Heart right ventricle (tissue), 16 donors: ENCODE data around the gene ATRN. TPM values are rescaled to one million over a fixed set of nuclear protein-coding genes. Genes with fewer than 3 reads are reported as not detected.

ENCODE experiments used
- ATAC-seq, 8 donors: fragments of 200-7000 bp; cut with Tn5 transposase; one replicate each; pipeline ENCODE4 v1.9.1; 2020; ENCODE audit warnings: mild to moderate bottlenecking in 8 of 8, moderate library complexity in 8 of 8, moderate number of reproducible peaks in 1 of 8
- DNase-seq, 2 donors: peaks; one replicate each; pipeline ENCODE4 v3.0.0-alpha.2; 2020
- H3K27ac ChIP-seq, 10 donors: fragments of 200-600 bp; sonication (generic) in 2 of 10; one replicate each; pipeline versions ENCODE4 v1.5.0 to v1.8.0; 2020 to 2022; ENCODE audit warnings: mild to moderate bottlenecking in 3 of 10
- H3K27me3 ChIP-seq, 7 donors: fragments of 200-600 bp; one replicate each; pipeline ENCODE4 v1.8.0; 2021 to 2022; ENCODE audit warnings: mild to moderate bottlenecking in 2 of 7
- H3K36me3 ChIP-seq, 9 donors: fragments of 200-600 bp; sonication (generic) in 1 of 9; one replicate each; pipeline versions ENCODE4 v1.5.0 to v1.8.0; 2020 to 2022; ENCODE audit warnings: mild to moderate bottlenecking in 2 of 9
- H3K4me1 ChIP-seq, 9 donors: fragments of 200-600 bp; sonication (generic) in 1 of 9; one replicate each; pipeline versions ENCODE4 v1.5.0 to v1.8.0; 2020 to 2022; ENCODE audit warnings: mild to moderate bottlenecking in 4 of 9
- H3K4me3 ChIP-seq, 10 donors: fragments of 200-600 bp; sonication (generic) in 2 of 10; one replicate each; pipeline versions ENCODE4 v1.5.0 to v1.8.0; 2020 to 2022; ENCODE audit warnings: mild to moderate bottlenecking in 7 of 10, moderate library complexity in 2 of 10
- H3K9me3 ChIP-seq, 11 donors: fragments of 200-600 bp in 10 of 11; sonication (generic) in 2 of 11; one replicate each; pipeline versions ENCODE4 v1.5.0 to v1.8.0; 2013 to 2022; ENCODE audit warnings: mild to moderate bottlenecking in 2 of 11, control low read depth in 1 of 11, moderate library complexity in 1 of 11
- WGBS, 2 donors: extraction: QIAGEN DNeasy Blood & Tissue Kit; methylation state at CpG; one replicate each; pipeline ENCODE4 v1.1.7; 2013; ENCODE audit warnings: inconsistent platforms in 1 of 2; 5-methylcytosine and 5-hydroxymethylcytosine counted together
- intact Hi-C, 10 donors: fragments of 100-400 bp; cut with DNase I; formaldehyde crosslinking; loops; one replicate each; pipeline versions ENCODE4 v1.11.1 to v1.14.2; 2022
- polyA plus RNA-seq, 2 donors: library from polyadenylated mRNA; stranded (reverse); fragments of 200-250 nt; gene quantifications; one replicate each; pipeline ENCODE4 v1.2.3, GENCODE V29; 2013
- total RNA-seq, 10 donors: library from RNA; stranded (reverse); fragmentation: NEBNext Ultra II Directional in 3 of 10; extraction: Animal tissue kit (Norgen Biotek cat#: 25700) in 3 of 10; gene quantifications; one replicate each; pipeline versions ENCODE4 v1.2.1 to v1.2.4, GENCODE V29; 2021 to 2023
- TF ChIP-seq, protein P1 (sequence below), 9 donors: fragments of 200-600 bp; sonication (generic) in 2 of 9; IDR thresholded peaks; one replicate each; pipeline versions ENCODE4 v1.5.0 to v1.8.0; 2021 to 2022; ENCODE audit warnings: antibody characterized with exemption in 9 of 9, mild to moderate bottlenecking in 5 of 9, moderate library complexity in 1 of 9
- donor health status: Arrhythmogenic right ventricular cardiomyopathy.
- donor health status: ischemic (EF 13 %, LVEDD 7.1; RV severe dilation, severe dysfunction).
- donor health status: healthy with polysubstance abuse.
- donor health status: DM: no; HTN: yes; CAD: no.
- donor health status: DM: no; HTN: no; CAD: no.
- donor health status: ischemic (EF 25% LVEDD 6.9; RV normal size, moderate dysfunction).
- donor health status: ischemic (EF 25% LVEDD 5.7; RV mildly dilated, moderate dysfunction).
- donor health status: healthy.
- donor health status: DM: yes; HTN: yes; CAD: no.
- donor health status: Ischemic cardiomyopathy.
- donor health status: ischemic (EF 35%, LVEDD 5.7; RV mildly dilated, moderate dysfunction).
- donor health status: nonischemic (EF 11% LVEDD 7.7; RV severe dilation, severe dysfunction).
- donor health status: DM: yes; HTN: yes; CAD: no.
- donor health status: PGD.
- donor health status: ischemic (EF 29% LVEDD 5.4; RV normal size, mild dysfunction).
- donor health status: nonischemic (EF 23%, LVEDD 6.1; RV moderate dilation, normal function).

ATRN gene
- total and polyA plus RNA-seq, 12 donors = 4.6 to 44.0 (median 37.8) TPM

DNA sequence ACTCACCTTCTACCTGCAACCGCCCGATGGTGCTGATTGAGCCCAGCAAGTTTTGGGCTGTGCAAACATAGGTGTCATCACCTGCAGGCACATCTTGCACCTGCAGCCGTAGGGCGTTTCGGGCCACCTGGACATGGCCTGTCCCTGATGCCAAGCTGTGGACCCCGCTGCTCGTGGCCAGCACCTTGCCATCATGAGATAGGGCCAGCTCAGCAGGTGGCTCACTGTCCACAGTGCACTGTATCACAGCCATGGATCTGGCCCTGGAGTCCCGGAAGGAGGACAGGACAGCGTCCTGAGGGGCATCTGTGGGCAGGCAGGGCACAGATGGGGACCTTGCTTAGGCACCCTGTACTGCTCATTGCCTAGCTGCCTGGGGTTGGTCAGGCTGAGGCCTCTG is 221.1 kb downstream of the ATRN start:
- DNase-seq (no peak), ATAC-seq (no peak)
- intact Hi-C loops = no loop called here
- Histone ChIP-seq H3K4me3 (no peak overlapping the region), H3K36me3 (peaks cover 0 to 42% (median 0%) of the 10 kb centered on the region in 9 donors), H3K4me1 (peaks cover 2 to 8% (median 6%) of the 10 kb centered on the region in 9 donors), H3K27me3 (no peaks in the 10 kb centered on the region), H3K9me3 (peaks cover 0 to 7% (median 0%) of the 10 kb centered on the region in 11 donors), H3K27ac (no peak overlapping the region)
- TF ChIP-seq, protein P1, sequence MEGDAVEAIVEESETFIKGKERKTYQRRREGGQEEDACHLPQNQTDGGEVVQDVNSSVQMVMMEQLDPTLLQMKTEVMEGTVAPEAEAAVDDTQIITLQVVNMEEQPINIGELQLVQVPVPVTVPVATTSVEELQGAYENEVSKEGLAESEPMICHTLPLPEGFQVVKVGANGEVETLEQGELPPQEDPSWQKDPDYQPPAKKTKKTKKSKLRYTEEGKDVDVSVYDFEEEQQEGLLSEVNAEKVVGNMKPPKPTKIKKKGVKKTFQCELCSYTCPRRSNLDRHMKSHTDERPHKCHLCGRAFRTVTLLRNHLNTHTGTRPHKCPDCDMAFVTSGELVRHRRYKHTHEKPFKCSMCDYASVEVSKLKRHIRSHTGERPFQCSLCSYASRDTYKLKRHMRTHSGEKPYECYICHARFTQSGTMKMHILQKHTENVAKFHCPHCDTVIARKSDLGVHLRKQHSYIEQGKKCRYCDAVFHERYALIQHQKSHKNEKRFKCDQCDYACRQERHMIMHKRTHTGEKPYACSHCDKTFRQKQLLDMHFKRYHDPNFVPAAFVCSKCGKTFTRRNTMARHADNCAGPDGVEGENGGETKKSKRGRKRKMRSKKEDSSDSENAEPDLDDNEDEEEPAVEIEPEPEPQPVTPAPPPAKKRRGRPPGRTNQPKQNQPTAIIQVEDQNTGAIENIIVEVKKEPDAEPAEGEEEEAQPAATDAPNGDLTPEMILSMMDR (IDR thresholded peaks at IDR 0.05) = no peak
- 89 to 95% methylated on average over 9 of the region's 9 CpGs for WGBS, 2 donors

DNA sequence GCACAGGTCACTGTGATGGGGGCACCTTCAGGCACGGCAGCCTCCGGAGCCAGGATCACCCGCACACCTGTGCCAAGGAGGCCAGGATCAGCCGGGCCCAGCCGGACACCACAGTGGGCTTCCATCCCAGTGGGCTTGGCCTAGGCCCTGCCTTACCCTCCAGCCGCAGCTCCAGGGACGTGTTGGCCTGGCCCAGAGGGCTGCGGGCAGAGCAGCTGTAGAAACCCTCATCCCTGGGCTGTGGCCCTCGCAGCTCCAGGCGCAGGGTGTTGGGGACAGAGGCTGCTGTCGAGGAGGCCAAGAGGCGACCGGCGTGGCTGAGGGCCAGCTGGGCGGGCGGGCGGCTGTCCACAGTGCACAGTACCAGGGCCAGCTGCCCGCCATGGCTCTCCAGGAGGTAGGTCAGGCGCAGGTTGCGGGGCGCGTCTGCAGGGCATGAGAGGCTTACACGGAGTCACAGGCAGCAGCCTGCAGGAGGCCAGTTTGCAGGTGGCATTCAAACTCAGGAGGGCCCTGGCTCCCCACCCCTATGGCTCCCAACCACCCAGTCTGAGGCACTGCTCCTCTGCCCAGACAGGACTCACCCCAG is 222.0 kb downstream of the ATRN start:
- TF ChIP-seq, protein P1 (IDR thresholded peaks at IDR 0.05) = no peak
- DNase-seq = no peak
- no peaks in the 10 kb centered on the region for H3K4me1 ChIP-seq

DNA sequence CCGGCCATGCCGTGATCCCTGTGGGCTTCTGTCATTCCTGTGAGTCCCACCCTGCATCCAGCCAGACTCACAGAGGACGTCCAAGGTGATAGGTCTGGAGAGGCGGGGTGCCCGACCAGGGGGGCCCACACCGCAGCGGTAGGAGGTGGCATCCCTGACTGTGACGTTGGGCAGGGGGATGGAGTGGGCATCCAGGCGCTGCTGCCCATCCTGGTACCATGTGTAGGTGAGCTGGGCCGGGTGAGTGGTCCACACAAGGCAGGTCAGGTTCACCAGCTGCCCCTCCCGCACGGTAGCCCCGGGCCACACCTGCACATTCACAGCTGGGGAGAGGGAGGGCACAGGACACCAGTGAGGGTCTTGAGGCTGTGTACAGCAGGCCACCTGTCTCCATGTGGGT is 222.6 kb downstream of the ATRN start:
- Histone ChIP-seq H3K27ac (no peak overlapping the region), H3K4me1 (no peaks in the 10 kb centered on the region), H3K27me3 (no peaks in the 10 kb centered on the region), H3K4me3 (no peak overlapping the region), H3K9me3 (peaks cover 0 to 7% (median 0%) of the 10 kb centered on the region in 11 donors), H3K36me3 (peaks cover 0 to 53% (median 0%) of the 10 kb centered on the region in 9 donors)
- intact Hi-C loops = no loop called here
- TF ChIP-seq, protein P1 (IDR thresholded peaks at IDR 0.05) = no peak
- ATAC-seq (no peak), DNase-seq (no peak)
- 90 to 93% methylated on average over 13 of the region's 13 CpGs for WGBS, 2 donors

More for the DNA sequence above, 222.0 kb downstream of the ATRN start:
- 94 to 95% methylated on average over 23 of the region's 23 CpGs for WGBS, 2 donors
- Histone ChIP-seq H3K27me3 (no peaks in the 10 kb centered on the region), H3K4me3 (no peak overlapping the region), H3K27ac (no peak overlapping the region), H3K9me3 (peaks cover 0 to 7% (median 0%) of the 10 kb centered on the region in 11 donors), H3K36me3 (peaks cover 0 to 50% (median 0%) of the 10 kb centered on the region in 9 donors)
- intact Hi-C loops = no loop called here
- ATAC-seq = no peak

DNA sequence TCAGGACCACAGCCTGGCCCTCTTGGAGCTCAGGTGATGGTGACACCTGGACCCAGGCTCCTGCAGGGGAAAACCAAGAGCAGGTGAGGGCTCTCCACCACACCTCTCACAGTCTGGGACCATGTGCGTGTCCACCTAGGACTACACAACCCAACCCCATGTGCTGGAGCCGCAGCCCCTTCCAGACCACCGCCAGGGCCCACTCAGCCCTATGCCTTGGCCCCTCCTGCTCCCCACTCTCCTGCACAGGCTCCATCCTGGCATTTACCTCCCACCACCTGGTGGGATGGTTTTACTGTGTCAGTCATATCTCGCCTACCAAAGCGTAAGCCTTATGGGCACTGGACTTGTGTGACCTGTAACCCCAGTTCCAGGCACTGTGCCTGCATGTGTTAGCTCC is 224.0 kb downstream of the ATRN start:
- no peak for DNase-seq
- intact Hi-C loops = no loop called here
- no peaks in the 10 kb centered on the region for H3K27me3 ChIP-seq

More for the DNA sequence above, 224.0 kb downstream of the ATRN start:
- Histone ChIP-seq H3K27ac (no peak overlapping the region), H3K9me3 (peaks cover 0 to 7% (median 0%) of the 10 kb centered on the region in 11 donors), H3K4me1 (no peaks in the 10 kb centered on the region), H3K4me3 (no peak overlapping the region), H3K36me3 (peaks cover 0 to 48% (median 0%) of the 10 kb centered on the region in 9 donors)
- no peak for ATAC-seq
- TF ChIP-seq, protein P1 (IDR thresholded peaks at IDR 0.05) = no peak
- 94 to 98% methylated on average over 5 of the region's 5 CpGs for WGBS, 2 donors
